ENCODE results near the gene EMILIN1. TPM values are rescaled to one million over a fixed set of nuclear protein-coding genes. Genes with fewer than 3 reads are reported as not detected.

The EMILIN1 gene
- total and polyA plus RNA-seq, 2 donors (not counting 3 experiments of a cell fraction or from before 2014, with no cell fraction given) = 11.7 to 16.6 TPM

DNA sequence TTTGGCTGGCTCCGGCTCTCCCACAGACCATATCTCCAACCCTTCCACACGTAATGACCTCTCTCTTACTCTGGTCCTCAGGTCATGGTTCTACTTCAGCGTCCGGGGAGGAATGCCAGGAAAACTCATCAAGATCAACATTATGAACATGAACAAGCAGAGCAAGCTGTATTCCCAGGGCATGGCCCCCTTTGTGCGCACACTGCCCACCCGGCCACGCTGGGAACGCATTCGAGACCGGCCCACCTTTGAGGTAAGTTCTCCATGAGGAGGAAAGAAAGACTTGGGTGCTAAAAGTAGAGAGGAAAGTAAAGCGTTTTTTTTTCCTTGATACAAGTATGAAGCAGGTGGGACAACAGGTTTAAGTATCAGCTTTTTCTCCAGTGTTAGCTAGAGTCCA, 25.1 kb upstream of the EMILIN1 start:
- no peak for TF ChIP-seq POLR2A (IDR thresholded peaks at IDR 0.05; ENCODE audit: low read depth, low read length)
- no peak overlapping the region for H3K27ac ChIP-seq (ENCODE audit: insufficient read depth, low read depth, low read length)
- ChIA-PET POLR2A (no interaction called here), CTCF (interaction anchor here (3.8 to 5.9 kb wide), 2 partner anchors 19 to 92 kb away, joined by 25 to 34 read pairs; partner anchors contain the start of gene OST4)
- BruUV-seq (replicated peaks) = no TSS peak
- no peaks in the 10 kb centered on the region for H3K9me1 ChIP-seq (replicated peaks; ENCODE audit: control insufficient read depth, extremely low read depth, insufficient read depth, low read length)
- no peak overlapping the region for H3K4me3 ChIP-seq (replicated peaks in 1 of 3; ENCODE audit: insufficient read depth in 1 of 3, low read depth in 1 of 3, low read length in 3 of 3)
- H3K36me3 ChIP-seq (ENCODE audit: control insufficient read depth in 2 of 2, extremely low read depth in 1 of 2, insufficient read depth in 2 of 2, low read length in 2 of 2) = peaks cover 3 to 27% of the 10 kb centered on the region in 2 experiments
- H3K4me1 ChIP-seq (ENCODE audit: control insufficient read depth, extremely low read depth, insufficient read depth, low read length) = peaks cover 12% of the 10 kb centered on the region
- H4K20me1 ChIP-seq (replicated peaks; ENCODE audit: control insufficient read depth, extremely low read depth, insufficient read depth, low read length) = no peaks in the 10 kb centered on the region
- DNase-seq (ENCODE audit: low read depth, low spot score) = no peak
- intact Hi-C loops (cut with micrococcal nuclease) (no loop called here), dilution Hi-C loops (cut with MboI; ENCODE audit: extremely low pct_ligation_motif_present, low sequenced_read_pairs) (no loop called here)
- no peaks in the 10 kb centered on the region for H3K79me2 ChIP-seq (ENCODE audit: control insufficient read depth, insufficient read depth, low read length)
- FAIRE-seq = no peak
- H3K4me2 ChIP-seq (ENCODE audit: insufficient read depth, low read length) = no peak overlapping the region
- H3K27me3 ChIP-seq (ENCODE audit: control insufficient read depth in 2 of 2, insufficient read depth in 2 of 2, low read length in 2 of 2) = no peaks in the 10 kb centered on the region
- H3K9me3 ChIP-seq (replicated peaks; ENCODE audit: control insufficient read depth, insufficient read depth, low read length) = no peaks in the 10 kb centered on the region
- H3K9ac ChIP-seq (replicated peaks; ENCODE audit: extremely low read depth, insufficient read depth, low read length) = no peak overlapping the region
- H2AFZ ChIP-seq (ENCODE audit: low read depth, low read length) = no peak overlapping the region

GRCh38 chr2:27053776-27054175, 24.6 kb upstream of the EMILIN1 start:
- H3K27me3 ChIP-seq (ENCODE audit: control insufficient read depth in 2 of 2, insufficient read depth in 2 of 2, low read length in 2 of 2) = no peaks in the 10 kb centered on the region
- no peak overlapping the region for H3K27ac ChIP-seq (ENCODE audit: insufficient read depth, low read depth, low read length)
- POLR2A ChIA-PET = no interaction called here
- H3K9ac ChIP-seq (replicated peaks; ENCODE audit: extremely low read depth, insufficient read depth, low read length) = no peak overlapping the region
- no peak overlapping the region for H3K4me3 ChIP-seq (replicated peaks in 1 of 3; ENCODE audit: insufficient read depth in 1 of 3, low read depth in 1 of 3, low read length in 3 of 3)
- H3K36me3 ChIP-seq (ENCODE audit: control insufficient read depth in 2 of 2, extremely low read depth in 1 of 2, insufficient read depth in 2 of 2, low read length in 2 of 2) = peaks cover 3 to 28% of the 10 kb centered on the region in 2 experiments
- H3K4me2 ChIP-seq (ENCODE audit: insufficient read depth, low read length) = no peak overlapping the region
- FAIRE-seq = no peak
- H4K20me1 ChIP-seq (replicated peaks; ENCODE audit: control insufficient read depth, extremely low read depth, insufficient read depth, low read length) = no peaks in the 10 kb centered on the region
- H3K9me1 ChIP-seq (replicated peaks; ENCODE audit: control insufficient read depth, extremely low read depth, insufficient read depth, low read length) = no peaks in the 10 kb centered on the region
- no peak overlapping the region for H2AFZ ChIP-seq (ENCODE audit: low read depth, low read length)
- dilution Hi-C loops (cut with MboI; ENCODE audit: extremely low pct_ligation_motif_present, low sequenced_read_pairs) (no loop called here), intact Hi-C loops (cut with micrococcal nuclease) (no loop called here)
- TF ChIP-seq POLR2AphosphoS5 (IDR thresholded peaks at IDR 0.05; ENCODE audit: insufficient read depth, low read depth, low read length) (no peak), EZH2 (IDR thresholded peaks at IDR 0.05; ENCODE audit: borderline replicate concordance, low read depth, low read length, severe bottlenecking) (no peak), FOS (IDR thresholded peaks at IDR 0.05; ENCODE audit: borderline replicate concordance, insufficient read depth, low read length) (no peak), CTCF (IDR thresholded peaks at IDR 0.05; ENCODE audit: extremely low read depth in 1 of 2, insufficient read depth in 1 of 2, low read depth in 1 of 2, low read length in 2 of 2) (no peak), POLR2A (IDR thresholded peaks at IDR 0.05; ENCODE audit: low read depth, low read length) (no peak), JUN (IDR thresholded peaks at IDR 0.05; ENCODE audit: borderline replicate concordance, insufficient read depth, insufficient read length, low read depth) (no peak), GATA2 (IDR thresholded peaks at IDR 0.05; ENCODE audit: insufficient read depth, insufficient read length, low read depth, low read length) (no peak), MYC (IDR thresholded peaks at IDR 0.05; ENCODE audit: low read depth, low read length) (no peak), MAX (IDR thresholded peaks at IDR 0.05; ENCODE audit: insufficient read depth, insufficient read length) (no peak)
- CTCF ChIA-PET = interaction anchor here (0.6 to 5.9 kb wide), 2 partner anchors 32 to 92 kb away, joined by 3 to 34 read pairs; no protein-coding TSS in a partner anchor
- peaks cover 12% of the 10 kb centered on the region for H3K4me1 ChIP-seq (ENCODE audit: control insufficient read depth, extremely low read depth, insufficient read depth, low read length)
- no peaks in the 10 kb centered on the region for H3K9me3 ChIP-seq (replicated peaks; ENCODE audit: control insufficient read depth, insufficient read depth, low read length)
- no peaks in the 10 kb centered on the region for H3K79me2 ChIP-seq (ENCODE audit: control insufficient read depth, insufficient read depth, low read length)
- no peak for DNase-seq (ENCODE audit: low read depth, low spot score)
- no TSS peak for BruUV-seq (replicated peaks)

Data from endothelial cell of umbilical vein (primary cell).